ENCODE data around the gene NR6A1. TPM values are rescaled to one million over a fixed set of nuclear protein-coding genes. Genes with fewer than 3 reads are reported as not detected.

The NR6A1 gene
- total and polyA plus RNA-seq, 2 of the 13 experiments (the other 11 are each of a cell fraction or from before 2014, with no cell fraction given) = 28.1 to 31.5 TPM

DNA sequence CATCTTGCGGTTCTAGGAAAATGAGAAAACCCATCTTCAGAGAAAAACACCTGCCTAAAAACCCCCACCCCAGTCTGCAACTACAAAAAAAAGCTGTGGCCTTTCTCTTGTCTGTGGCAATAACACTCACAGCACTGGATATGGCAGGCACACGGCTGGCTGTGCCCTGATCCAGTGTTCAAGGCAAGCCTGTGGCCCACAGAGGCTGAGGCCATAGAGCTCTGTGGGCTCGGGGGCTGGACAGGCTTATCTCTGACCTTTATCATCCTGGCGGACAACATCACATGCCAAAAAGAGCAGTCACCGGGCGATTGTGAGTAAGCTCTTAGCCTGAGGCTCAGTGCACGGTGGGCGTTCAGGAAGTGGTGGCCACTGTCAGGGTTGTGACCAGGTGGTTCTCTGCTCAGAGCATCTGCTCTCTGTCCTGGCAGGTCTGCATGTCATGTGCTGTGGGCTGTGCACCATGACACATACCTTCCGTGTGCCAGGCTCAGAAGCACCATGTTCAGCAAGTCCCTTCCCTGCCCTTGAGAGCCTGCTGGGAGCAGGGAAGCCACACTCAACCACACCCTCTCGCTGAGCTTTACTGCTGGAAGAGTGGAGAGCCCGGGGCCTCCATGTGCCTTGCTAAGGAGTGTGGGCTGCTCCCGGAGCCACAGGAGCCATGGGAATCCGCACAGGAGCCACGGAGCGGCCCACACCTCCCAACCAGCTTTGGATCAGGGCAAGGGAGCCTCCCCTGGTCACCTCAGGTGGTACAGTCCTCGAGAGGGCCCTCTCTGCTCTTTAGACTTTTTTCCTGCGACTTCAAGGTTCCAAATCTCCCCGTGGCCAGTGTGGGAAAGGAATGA lies 47.5 kb upstream of the NR6A1 start (continued):
- TF ChIP-seq PAXIP1 (CRISPR knock-in tag; conservative IDR thresholded peaks at IDR 0.05) (peak; percentile 44), CTCF (CRISPR knock-in tag; IDR thresholded peaks at IDR 0.05) (no peak; the same call in 1 of the 2 replicates), KMT2A (CRISPR knock-in tag; IDR thresholded peaks at IDR 0.05) (0 out of 2 replicates have a peak, but pooled peaks have one; percentile 25), NCOR1 (IDR thresholded peaks at IDR 0.05; ENCODE audit: borderline replicate concordance, low read length) (no peak), PHF20 (CRISPR knock-in tag; IDR thresholded peaks at IDR 0.05) (peak; percentile 32; the same call in 1 of the 2 replicates), KLF11 (CRISPR knock-in tag; IDR thresholded peaks at IDR 0.05) (no peak; the same call in 1 of the 2 replicates), FOXA1 (IDR thresholded peaks at IDR 0.05) (no peak), FOXA1 (CRISPR knock-in tag; IDR thresholded peaks at IDR 0.05) (no peak), NFIC (IDR thresholded peaks at IDR 0.05; ENCODE audit: low read length) (no peak), KDM1A (CRISPR knock-in tag; IDR thresholded peaks at IDR 0.05) (no peak; the same call in 1 of the 2 replicates), ZNF382 (CRISPR knock-in tag; IDR thresholded peaks at IDR 0.05; ENCODE audit: borderline replicate concordance) (no peak), KLF9 (CRISPR knock-in tag; IDR thresholded peaks at IDR 0.05; ENCODE audit: low read depth) (0 out of 2 replicates have a peak, but pooled peaks have one; percentile 23), ZNF713 (CRISPR knock-in tag; IDR thresholded peaks at IDR 0.05) (no peak), ZNF501 (CRISPR knock-in tag; IDR thresholded peaks at IDR 0.05) (0 out of 2 replicates have a peak, but pooled peaks have one; percentile 22), IRF2 (CRISPR knock-in tag; IDR thresholded peaks at IDR 0.05) (0 out of 2 replicates have a peak, but pooled peaks have one; percentile 32), ZNF644 (CRISPR knock-in tag; IDR thresholded peaks at IDR 0.05; ENCODE audit: low read depth) (peak; percentile 58; the same call in 1 of the 2 replicates), SALL2 (CRISPR knock-in tag; IDR thresholded peaks at IDR 0.05) (peak; percentile 79), ZKSCAN8 (CRISPR knock-in tag; IDR thresholded peaks at IDR 0.05; ENCODE audit: borderline replicate concordance) (no peak), DMAP1 (CRISPR knock-in tag; IDR thresholded peaks at IDR 0.05) (0 out of 2 replicates have a peak, but pooled peaks have one; percentile 49), LCORL (IDR thresholded peaks at IDR 0.05) (no peak), LCORL (CRISPR knock-in tag; IDR thresholded peaks at IDR 0.05) (peak; percentile 74)
- TF ChIP-seq, protein P1, sequence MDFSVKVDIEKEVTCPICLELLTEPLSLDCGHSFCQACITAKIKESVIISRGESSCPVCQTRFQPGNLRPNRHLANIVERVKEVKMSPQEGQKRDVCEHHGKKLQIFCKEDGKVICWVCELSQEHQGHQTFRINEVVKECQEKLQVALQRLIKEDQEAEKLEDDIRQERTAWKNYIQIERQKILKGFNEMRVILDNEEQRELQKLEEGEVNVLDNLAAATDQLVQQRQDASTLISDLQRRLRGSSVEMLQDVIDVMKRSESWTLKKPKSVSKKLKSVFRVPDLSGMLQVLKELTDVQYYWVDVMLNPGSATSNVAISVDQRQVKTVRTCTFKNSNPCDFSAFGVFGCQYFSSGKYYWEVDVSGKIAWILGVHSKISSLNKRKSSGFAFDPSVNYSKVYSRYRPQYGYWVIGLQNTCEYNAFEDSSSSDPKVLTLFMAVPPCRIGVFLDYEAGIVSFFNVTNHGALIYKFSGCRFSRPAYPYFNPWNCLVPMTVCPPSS (IDR thresholded peaks at IDR 0.05) = no peak
